Ishikawa (cell line): ENCODE results near the gene POLR1A.

ENCODE experiments used
- CEBPB ChIP-seq: IDR thresholded peaks from 2 replicates; pipeline ENCODE4 v1.6.1; 2012
- CREB1 ChIP-seq: IDR thresholded peaks from 2 replicates; pipeline ENCODE4 v1.6.1; 2012; ENCODE audit warnings: low read depth
- EGR1 ChIP-seq: IDR thresholded peaks from 2 replicates; pipeline ENCODE4 v1.6.1; 2012
- EP300 ChIP-seq: IDR thresholded peaks from 2 replicates; pipeline ENCODE4 v1.6.1; 2012; ENCODE audit warnings: borderline replicate concordance
- FOXM1 ChIP-seq: IDR thresholded peaks from 2 replicates; pipeline ENCODE4 v1.6.1; 2012; ENCODE audit warnings: low read depth, borderline replicate concordance
- MAX ChIP-seq: IDR thresholded peaks from 2 replicates; pipeline ENCODE4 v1.6.1; 2012
- NFIC ChIP-seq: IDR thresholded peaks from 2 replicates; pipeline ENCODE4 v1.6.1; 2012
- RAD21 ChIP-seq: IDR thresholded peaks from 2 replicates; pipeline ENCODE4 v1.6.1; 2012; ENCODE audit warnings: low read depth
- REST ChIP-seq: IDR thresholded peaks from 2 replicates; pipeline ENCODE4 v1.6.1; 2012; ENCODE audit warnings: low read depth, mild to moderate bottlenecking
- TAF1 ChIP-seq: IDR thresholded peaks from 2 replicates; pipeline ENCODE4 v1.6.1; 2012; ENCODE audit warnings: low read depth, mild to moderate bottlenecking
- TCF12 ChIP-seq: IDR thresholded peaks from 2 replicates; pipeline ENCODE4 v1.6.1; 2012; ENCODE audit warnings: low read depth
- TEAD4 ChIP-seq: IDR thresholded peaks from 2 replicates; pipeline ENCODE4 v1.6.1; 2012
- USF1 ChIP-seq: IDR thresholded peaks from 2 replicates; pipeline ENCODE4 v1.6.1; 2012
- YY1 ChIP-seq: IDR thresholded peaks from 2 replicates; pipeline ENCODE4 v1.6.1; 2012; ENCODE audit warnings: low read depth
- ZBTB7A ChIP-seq: IDR thresholded peaks from 2 replicates; pipeline ENCODE4 v1.6.1; 2012; ENCODE audit warnings: low read depth

Gene POLR1A

GRCh38 chr2:85988914-85989270 lies 116.8 kb downstream of the POLR1A start:
- no peak for TF ChIP-seq EGR1
- no peak for TF ChIP-seq MAX
- no peak for TF ChIP-seq EP300
- TF ChIP-seq REST, result no peak
- TF ChIP-seq CREB1, result no peak
- TF ChIP-seq NFIC, result no peak
- no peak for TF ChIP-seq TAF1
- no peak for TF ChIP-seq ZBTB7A
- no peak for TF ChIP-seq FOXM1
- TF ChIP-seq TCF12, result no peak
- no peak for TF ChIP-seq YY1

GRCh38 chr2:85988175-85988913 lies 117.3 kb downstream of the POLR1A start:
- TF ChIP-seq TEAD4, result no peak

GRCh38 chr2:85987266-85988174 lies 118.2 kb downstream of the POLR1A start:
- TF ChIP-seq TCF12, result no peak
- TF ChIP-seq YY1, result no peak
- no peak for TF ChIP-seq ZBTB7A
- TF ChIP-seq MAX, result no peak
- no peak for TF ChIP-seq TEAD4
- TF ChIP-seq TAF1, result no peak
- TF ChIP-seq RAD21, result no peak
- TF ChIP-seq USF1, result no peak
- no peak for TF ChIP-seq EGR1
- TF ChIP-seq EP300, result no peak
- no peak for TF ChIP-seq CREB1
- no peak for TF ChIP-seq REST
- no peak for TF ChIP-seq FOXM1
- no peak for TF ChIP-seq NFIC
- TF ChIP-seq CEBPB, result no peak

GRCh38 chr2:85986121-85986520 lies 119.6 kb downstream of the POLR1A start:
- TF ChIP-seq REST (no peak), RAD21 (no peak), ZBTB7A (no peak), USF1 (no peak), YY1 (no peak), MAX (no peak), TCF12 (no peak), NFIC (no peak), TEAD4 (no peak), CEBPB (no peak), EGR1 (no peak), FOXM1 (no peak), CREB1 (no peak), EP300 (no peak), TAF1 (no peak)
